ENCODE measurements around the gene HOXB5. TPM values are rescaled to one million over a fixed set of nuclear protein-coding genes. Genes with fewer than 3 reads are reported as not detected.

Gene HOXB5
- total RNA-seq, 4 donors from 2014 or later: 0.72 to 3.3 (median 1.4) TPM

DNA sequence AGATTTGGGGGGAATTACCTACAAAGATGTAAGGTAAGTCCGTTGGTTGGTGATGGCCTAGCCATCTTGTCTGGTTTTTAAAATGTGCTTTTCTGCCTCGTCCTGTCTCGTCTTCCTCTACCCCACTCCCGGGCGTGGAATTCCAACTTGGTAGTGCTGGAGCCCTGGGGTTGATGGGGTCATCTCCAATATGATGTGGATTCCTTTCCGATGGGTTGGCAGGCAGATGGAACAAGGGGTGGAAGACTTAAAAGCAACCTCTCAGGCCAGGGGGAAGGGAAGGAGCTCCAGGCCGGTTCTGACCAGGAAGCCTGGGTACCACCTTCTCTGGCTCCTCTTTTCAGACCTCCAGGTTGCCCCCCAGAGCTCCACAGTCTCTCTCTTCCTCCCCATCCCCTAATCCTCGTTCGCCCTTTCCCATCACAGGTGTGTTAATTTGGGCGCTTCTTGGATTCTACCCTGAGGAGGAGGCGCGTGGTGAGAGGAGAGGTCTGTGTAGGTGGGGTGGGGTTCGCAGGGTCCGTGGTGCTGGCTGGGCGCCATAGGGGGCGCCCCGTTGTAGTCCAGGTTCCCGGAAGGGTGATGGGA is 43.6 kb downstream of the HOXB5 start:
- ATAC-seq (ENCODE audit: low FRiP score): no peak
- no peak for DNase-seq (ENCODE audit: low spot score)
- TF ChIP-seq, protein P1, sequence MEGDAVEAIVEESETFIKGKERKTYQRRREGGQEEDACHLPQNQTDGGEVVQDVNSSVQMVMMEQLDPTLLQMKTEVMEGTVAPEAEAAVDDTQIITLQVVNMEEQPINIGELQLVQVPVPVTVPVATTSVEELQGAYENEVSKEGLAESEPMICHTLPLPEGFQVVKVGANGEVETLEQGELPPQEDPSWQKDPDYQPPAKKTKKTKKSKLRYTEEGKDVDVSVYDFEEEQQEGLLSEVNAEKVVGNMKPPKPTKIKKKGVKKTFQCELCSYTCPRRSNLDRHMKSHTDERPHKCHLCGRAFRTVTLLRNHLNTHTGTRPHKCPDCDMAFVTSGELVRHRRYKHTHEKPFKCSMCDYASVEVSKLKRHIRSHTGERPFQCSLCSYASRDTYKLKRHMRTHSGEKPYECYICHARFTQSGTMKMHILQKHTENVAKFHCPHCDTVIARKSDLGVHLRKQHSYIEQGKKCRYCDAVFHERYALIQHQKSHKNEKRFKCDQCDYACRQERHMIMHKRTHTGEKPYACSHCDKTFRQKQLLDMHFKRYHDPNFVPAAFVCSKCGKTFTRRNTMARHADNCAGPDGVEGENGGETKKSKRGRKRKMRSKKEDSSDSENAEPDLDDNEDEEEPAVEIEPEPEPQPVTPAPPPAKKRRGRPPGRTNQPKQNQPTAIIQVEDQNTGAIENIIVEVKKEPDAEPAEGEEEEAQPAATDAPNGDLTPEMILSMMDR (IDR thresholded peaks at IDR 0.05): no peak

DNA sequence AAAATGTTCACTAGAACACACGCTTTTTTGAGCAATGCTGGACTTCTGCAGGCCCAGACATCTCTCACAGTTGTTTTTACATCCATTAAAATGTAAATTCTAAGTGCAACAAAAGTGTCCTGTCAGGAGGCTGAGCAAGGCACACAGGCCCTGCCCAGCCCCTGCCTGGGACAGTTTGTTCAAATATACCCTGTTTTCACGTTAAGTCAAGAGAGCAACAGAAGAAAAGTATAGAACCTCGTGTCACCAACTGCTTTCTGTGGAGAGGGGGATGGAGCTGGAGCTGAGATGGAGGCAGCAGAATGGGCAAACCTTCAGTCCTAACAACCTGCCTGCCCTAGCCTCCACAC is 44.3 kb downstream of the HOXB5 start:
- ATAC-seq (ENCODE audit: low FRiP score) (no peak), DNase-seq (ENCODE audit: low spot score) (no peak)
- TF ChIP-seq, protein P1 (IDR thresholded peaks at IDR 0.05): no peak

DNA sequence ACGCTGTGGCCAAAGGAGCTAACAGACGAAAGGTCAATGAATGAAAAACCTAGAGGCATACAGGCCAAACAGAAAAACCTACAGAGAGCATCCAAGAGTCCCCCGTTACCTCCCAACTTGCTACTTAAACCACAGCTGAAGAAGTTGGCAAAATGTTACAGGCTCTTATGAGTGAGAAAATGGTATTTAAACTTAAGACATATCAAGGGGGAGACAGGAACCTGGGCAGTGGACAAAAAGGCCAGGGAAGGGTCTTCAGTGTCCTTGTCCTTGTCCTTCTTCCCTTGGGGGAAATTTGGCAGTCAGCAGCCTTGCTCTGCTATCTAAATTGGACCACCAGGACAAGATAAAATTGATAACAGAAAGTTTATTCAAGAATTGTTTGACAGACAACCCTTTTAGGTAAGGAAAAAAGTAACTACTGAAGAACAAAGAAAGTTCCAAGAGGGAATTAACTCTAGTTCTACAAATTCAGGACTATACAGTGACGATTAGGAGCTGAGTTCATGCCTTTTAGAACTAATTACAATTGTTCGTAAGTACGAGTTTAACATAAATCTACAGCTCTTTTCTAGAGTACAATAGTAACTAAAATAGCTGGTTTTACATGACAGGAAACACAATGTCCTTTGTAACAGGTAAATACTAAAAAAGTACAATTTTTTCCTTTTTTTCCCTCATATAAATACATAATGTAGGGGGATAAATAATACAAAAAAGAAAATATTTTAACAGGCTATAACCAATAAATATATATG is 44.9 kb downstream of the HOXB5 start:
- ATAC-seq (ENCODE audit: low FRiP score): no peak
- TF ChIP-seq, protein P1 (IDR thresholded peaks at IDR 0.05): no peak

DNA sequence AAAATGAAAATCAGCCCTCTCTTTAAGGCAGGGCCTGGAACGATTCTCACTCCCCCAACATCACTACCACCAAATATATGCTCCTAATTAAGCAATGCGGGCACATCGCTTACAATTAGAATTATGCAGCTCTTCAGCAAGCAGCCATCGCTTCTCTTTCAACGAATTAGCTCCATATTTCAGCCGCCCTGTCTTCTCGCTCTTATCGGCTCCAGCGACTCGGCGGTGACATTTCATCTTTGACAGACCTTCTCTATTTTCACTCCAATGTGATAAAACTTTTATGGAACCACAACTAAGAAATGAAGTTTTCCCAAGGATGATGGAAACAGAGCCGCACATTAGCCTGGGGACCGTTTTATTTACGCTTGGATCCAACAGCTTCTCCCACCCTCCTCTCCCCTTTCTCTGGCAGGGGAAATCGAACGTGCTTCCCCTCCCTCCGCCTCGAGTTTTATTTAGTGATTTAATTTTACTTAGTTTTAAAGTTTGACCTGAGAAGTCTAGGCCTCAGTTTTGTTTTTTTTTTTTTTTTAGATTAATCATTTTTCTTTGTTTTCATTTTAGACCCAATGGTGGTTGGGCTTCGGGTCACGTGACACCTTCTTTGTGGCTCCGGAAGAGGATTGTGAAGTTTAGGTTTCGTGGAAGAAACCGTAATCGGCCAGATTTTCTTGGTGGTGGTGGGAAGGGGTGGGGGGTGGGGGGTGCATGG is 45.6 kb downstream of the HOXB5 start:
- TF ChIP-seq, protein P1 (IDR thresholded peaks at IDR 0.05): no peak
- ATAC-seq (ENCODE audit: low FRiP score) (no peak), DNase-seq (ENCODE audit: low spot score) (no peak)

More for the DNA sequence above, 44.9 kb downstream of the HOXB5 start:
- DNase-seq (ENCODE audit: low spot score): no peak

- DNase-seq (ENCODE audit: low spot score) (no peak), ATAC-seq (ENCODE audit: low FRiP score) (no peak)
- TF ChIP-seq, protein P1 (IDR thresholded peaks at IDR 0.05): no peak
These were observed 46.4 kb downstream of the HOXB5 start for GRCh38 chr17:48546924-48547807.

GRCh38 chr17:48546137-48546923 is 47.2 kb downstream of the HOXB5 start:
- no peak for DNase-seq (ENCODE audit: low spot score)
- TF ChIP-seq, protein P1 (IDR thresholded peaks at IDR 0.05): no peak
- ATAC-seq (ENCODE audit: low FRiP score): no peak

All from omental fat pad (tissue), 4 donors.